Measurements from ENCODE around the gene CMKLR1.

Gene CMKLR1

DNA sequence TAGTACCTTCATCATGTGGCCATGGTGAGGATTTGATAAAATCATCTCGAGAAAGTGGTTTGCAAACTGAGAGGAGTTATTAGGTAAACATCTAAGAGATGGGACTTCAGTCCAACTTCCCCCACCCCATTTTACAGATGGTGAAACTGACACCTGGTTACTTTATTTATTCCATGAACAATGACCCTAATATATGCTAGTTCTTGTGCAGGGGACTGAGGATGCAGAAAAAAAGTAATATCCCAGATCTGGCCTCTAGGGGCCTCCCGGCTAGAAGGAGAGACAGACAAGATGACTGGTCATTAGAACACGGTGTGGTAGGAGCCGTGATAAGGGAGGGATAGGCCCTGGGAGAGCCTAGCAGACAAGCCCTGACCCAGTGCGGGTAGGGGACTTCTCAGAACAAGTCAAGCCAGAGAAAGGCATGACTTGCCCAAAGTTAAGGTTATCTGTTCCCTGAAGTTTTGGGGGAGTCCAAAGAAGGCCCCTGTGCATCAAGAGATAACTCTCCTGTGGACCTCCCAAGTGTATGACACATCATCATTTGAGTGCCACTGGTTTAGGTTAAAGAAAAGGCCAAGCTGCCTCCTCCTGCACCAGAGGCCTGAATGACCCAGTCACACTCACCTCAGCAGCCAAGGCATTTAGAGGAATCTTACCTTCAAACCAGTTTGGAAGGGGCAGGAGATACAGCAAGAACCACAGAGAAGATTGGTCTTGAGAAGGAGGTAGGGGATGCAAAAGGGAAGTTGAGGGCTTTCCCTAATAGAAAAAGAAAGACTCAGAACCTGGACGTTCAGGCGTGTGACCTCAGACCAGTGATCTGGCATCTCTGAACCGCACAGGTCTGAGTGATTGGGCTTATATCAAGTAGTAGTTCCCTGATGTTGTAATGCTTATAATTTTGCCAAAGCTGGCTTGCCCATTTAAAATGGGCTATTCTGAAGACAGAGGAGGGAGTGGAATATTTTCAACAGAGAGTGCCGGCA, 1.6 kb downstream of the CMKLR1 start:
- H3K79me2 ChIP-seq (ENCODE audit: insufficient read depth, low read length): no peaks in the 10 kb centered on the region
- no peak overlapping the region for H3K4me3 ChIP-seq (ENCODE audit: low read depth in 1 of 2, low read length in 2 of 2)
- peaks cover 36% of the 10 kb centered on the region for H3K27me3 ChIP-seq (ENCODE audit: insufficient read depth, low read length, poor library complexity)
- peak; percentile 20 for DNase-seq
- no peaks in the 10 kb centered on the region for H3K9me3 ChIP-seq (ENCODE audit: insufficient read depth, low read length, severe bottlenecking)
- no peaks in the 10 kb centered on the region for H4K20me1 ChIP-seq (ENCODE audit: insufficient read depth, low read length)
- peak; percentile 72 for ATAC-seq (ENCODE audit: insufficient read depth, low read depth)
- H2AFZ ChIP-seq (ENCODE audit: low read depth, low read length): no peak overlapping the region
- no peak for TF ChIP-seq EZH2 (IDR thresholded peaks at IDR 0.05; ENCODE audit: borderline replicate concordance, low read depth, low read length, severe bottlenecking)
- TF ChIP-seq, protein P1, sequence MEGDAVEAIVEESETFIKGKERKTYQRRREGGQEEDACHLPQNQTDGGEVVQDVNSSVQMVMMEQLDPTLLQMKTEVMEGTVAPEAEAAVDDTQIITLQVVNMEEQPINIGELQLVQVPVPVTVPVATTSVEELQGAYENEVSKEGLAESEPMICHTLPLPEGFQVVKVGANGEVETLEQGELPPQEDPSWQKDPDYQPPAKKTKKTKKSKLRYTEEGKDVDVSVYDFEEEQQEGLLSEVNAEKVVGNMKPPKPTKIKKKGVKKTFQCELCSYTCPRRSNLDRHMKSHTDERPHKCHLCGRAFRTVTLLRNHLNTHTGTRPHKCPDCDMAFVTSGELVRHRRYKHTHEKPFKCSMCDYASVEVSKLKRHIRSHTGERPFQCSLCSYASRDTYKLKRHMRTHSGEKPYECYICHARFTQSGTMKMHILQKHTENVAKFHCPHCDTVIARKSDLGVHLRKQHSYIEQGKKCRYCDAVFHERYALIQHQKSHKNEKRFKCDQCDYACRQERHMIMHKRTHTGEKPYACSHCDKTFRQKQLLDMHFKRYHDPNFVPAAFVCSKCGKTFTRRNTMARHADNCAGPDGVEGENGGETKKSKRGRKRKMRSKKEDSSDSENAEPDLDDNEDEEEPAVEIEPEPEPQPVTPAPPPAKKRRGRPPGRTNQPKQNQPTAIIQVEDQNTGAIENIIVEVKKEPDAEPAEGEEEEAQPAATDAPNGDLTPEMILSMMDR (IDR thresholded peaks at IDR 0.05; ENCODE audit: borderline replicate concordance, extremely low read depth, low read length, poor library complexity, severe bottlenecking): peak; percentile 58
- H3K4me2 ChIP-seq (ENCODE audit: insufficient read depth, low read length): no peak overlapping the region
- no peak overlapping the region for H3K27ac ChIP-seq (ENCODE audit: low read length)
- H3K9ac ChIP-seq (ENCODE audit: low read depth, low read length): no peak overlapping the region
- H3K36me3 ChIP-seq (ENCODE audit: insufficient read depth, low read length): no peaks in the 10 kb centered on the region
- no peaks in the 10 kb centered on the region for H3K4me1 ChIP-seq (ENCODE audit: insufficient read depth, low read length)

DNA sequence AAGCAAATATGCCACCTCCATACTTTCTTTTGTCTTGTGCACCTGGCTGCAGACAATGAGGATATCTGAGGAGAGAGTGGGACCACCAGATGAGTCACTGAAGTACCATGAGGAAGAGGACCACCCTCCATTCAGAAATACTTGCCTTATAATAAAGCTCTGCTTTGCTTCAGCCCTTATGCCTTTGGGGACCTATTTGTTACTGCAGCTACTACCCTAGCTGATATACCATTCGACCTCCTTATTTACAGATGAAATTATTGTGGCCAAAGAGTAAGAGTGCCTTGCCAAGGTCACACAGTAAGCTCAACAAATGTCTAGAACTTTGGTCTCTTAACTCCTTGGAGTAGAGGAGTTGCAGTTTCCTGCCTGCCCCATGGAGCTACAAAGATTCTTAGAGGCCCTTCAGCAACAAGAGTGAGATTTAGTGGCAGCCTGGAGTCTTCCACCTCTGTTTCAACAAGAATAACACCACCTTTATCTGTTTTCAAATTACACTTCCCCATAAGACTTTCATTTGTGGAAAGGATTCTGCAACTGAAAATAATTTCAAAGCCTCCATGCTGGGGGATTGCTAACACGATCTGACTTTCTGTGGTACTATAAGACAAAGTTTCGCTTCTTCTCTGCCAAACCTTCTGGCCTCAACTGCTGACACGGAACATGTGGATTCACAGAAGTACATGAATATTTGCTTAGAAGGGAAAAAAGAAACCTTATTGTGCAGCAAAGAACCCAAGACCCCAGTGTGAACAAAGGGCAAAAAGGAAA, 3.6 kb downstream of the CMKLR1 start:
- no peak overlapping the region for H3K4me2 ChIP-seq (ENCODE audit: insufficient read depth, low read length)
- no peak for ATAC-seq (ENCODE audit: insufficient read depth, low read depth)
- no peaks in the 10 kb centered on the region for H3K36me3 ChIP-seq (ENCODE audit: insufficient read depth, low read length)
- no peaks in the 10 kb centered on the region for H3K4me1 ChIP-seq (ENCODE audit: insufficient read depth, low read length)
- no peak overlapping the region for H3K4me3 ChIP-seq (ENCODE audit: low read depth in 1 of 2, low read length in 2 of 2)
- peaks cover 30% of the 10 kb centered on the region for H3K27me3 ChIP-seq (ENCODE audit: insufficient read depth, low read length, poor library complexity)
- no peak overlapping the region for H2AFZ ChIP-seq (ENCODE audit: low read depth, low read length)
- H4K20me1 ChIP-seq (ENCODE audit: insufficient read depth, low read length): no peaks in the 10 kb centered on the region
- no peak overlapping the region for H3K27ac ChIP-seq (ENCODE audit: low read length)
- TF ChIP-seq, protein P1 (IDR thresholded peaks at IDR 0.05; ENCODE audit: borderline replicate concordance, extremely low read depth, low read length, poor library complexity, severe bottlenecking): no peak
- TF ChIP-seq EZH2 (IDR thresholded peaks at IDR 0.05; ENCODE audit: borderline replicate concordance, low read depth, low read length, severe bottlenecking): no peak
- no peaks in the 10 kb centered on the region for H3K79me2 ChIP-seq (ENCODE audit: insufficient read depth, low read length)
- no peaks in the 10 kb centered on the region for H3K9me3 ChIP-seq (ENCODE audit: insufficient read depth, low read length, severe bottlenecking)
- no peak for DNase-seq
- no peak overlapping the region for H3K9ac ChIP-seq (ENCODE audit: low read depth, low read length)

DNA sequence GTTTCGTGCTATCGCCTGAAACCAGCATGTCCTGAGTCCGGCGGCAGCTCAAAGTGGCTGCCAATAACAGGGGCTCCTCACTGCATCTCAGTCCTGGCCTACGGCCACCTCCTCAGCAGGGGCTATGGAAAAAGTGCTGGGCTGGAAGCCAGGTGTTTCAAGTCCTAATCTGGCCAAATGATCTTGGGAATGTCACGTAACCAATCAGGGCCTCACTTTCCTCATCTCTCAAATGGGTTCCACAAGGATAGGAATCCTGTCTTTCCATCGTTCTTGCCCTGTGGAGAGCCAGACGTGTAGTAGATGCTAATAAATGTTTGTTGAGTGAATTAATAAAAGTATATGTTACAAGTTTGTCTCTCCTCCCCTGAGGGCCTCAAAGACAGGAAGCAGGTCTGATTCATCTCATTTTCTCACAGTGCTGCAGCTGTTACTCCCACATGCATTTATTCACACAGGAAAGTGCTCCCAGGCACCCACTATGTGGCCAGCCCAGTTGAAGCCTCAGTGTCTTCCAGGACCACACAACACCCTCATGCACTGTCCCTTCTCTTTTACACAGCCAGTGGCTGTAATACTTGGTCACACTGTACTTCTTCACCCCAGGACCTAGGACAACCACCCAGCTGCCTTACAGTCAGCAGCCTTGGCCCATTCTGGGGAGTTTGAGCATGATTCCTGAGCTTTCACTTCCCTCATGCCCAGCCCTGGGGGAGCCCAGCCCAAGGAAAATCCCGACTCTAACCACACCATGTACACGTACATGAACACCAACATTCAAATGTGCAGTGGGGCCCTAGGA, 5.0 kb downstream of the CMKLR1 start:
- H4K20me1 ChIP-seq (ENCODE audit: insufficient read depth, low read length): no peaks in the 10 kb centered on the region
- DNase-seq (no peak), ATAC-seq (ENCODE audit: insufficient read depth, low read depth) (no peak)
- no peak overlapping the region for H3K4me3 ChIP-seq (ENCODE audit: low read depth in 1 of 2, low read length in 2 of 2)
- H3K9ac ChIP-seq (ENCODE audit: low read depth, low read length): no peak overlapping the region
- no peak overlapping the region for H3K27ac ChIP-seq (ENCODE audit: low read length)
- no peak overlapping the region for H2AFZ ChIP-seq (ENCODE audit: low read depth, low read length)
- no peaks in the 10 kb centered on the region for H3K4me1 ChIP-seq (ENCODE audit: insufficient read depth, low read length)
- no peaks in the 10 kb centered on the region for H3K9me3 ChIP-seq (ENCODE audit: insufficient read depth, low read length, severe bottlenecking)
- no peak for TF ChIP-seq EZH2 (IDR thresholded peaks at IDR 0.05; ENCODE audit: borderline replicate concordance, low read depth, low read length, severe bottlenecking)
- TF ChIP-seq, protein P1 (IDR thresholded peaks at IDR 0.05; ENCODE audit: borderline replicate concordance, extremely low read depth, low read length, poor library complexity, severe bottlenecking): no peak
- no peaks in the 10 kb centered on the region for H3K36me3 ChIP-seq (ENCODE audit: insufficient read depth, low read length)
- peaks cover 16% of the 10 kb centered on the region for H3K27me3 ChIP-seq (ENCODE audit: insufficient read depth, low read length, poor library complexity)
- no peak overlapping the region for H3K4me2 ChIP-seq (ENCODE audit: insufficient read depth, low read length)
- H3K79me2 ChIP-seq (ENCODE audit: insufficient read depth, low read length): no peaks in the 10 kb centered on the region

Data from DND-41 (cell line).